GM21447 (cell line): Measurements from ENCODE around the gene LEF1.

ENCODE experiments used
- ATAC-seq: cut with Tn5 transposase; IDR thresholded peaks from one replicate; pipeline ENCODE4 v1.9.1; 2021; ENCODE audit not compliant: unreplicated experiment

The LEF1 gene

DNA sequence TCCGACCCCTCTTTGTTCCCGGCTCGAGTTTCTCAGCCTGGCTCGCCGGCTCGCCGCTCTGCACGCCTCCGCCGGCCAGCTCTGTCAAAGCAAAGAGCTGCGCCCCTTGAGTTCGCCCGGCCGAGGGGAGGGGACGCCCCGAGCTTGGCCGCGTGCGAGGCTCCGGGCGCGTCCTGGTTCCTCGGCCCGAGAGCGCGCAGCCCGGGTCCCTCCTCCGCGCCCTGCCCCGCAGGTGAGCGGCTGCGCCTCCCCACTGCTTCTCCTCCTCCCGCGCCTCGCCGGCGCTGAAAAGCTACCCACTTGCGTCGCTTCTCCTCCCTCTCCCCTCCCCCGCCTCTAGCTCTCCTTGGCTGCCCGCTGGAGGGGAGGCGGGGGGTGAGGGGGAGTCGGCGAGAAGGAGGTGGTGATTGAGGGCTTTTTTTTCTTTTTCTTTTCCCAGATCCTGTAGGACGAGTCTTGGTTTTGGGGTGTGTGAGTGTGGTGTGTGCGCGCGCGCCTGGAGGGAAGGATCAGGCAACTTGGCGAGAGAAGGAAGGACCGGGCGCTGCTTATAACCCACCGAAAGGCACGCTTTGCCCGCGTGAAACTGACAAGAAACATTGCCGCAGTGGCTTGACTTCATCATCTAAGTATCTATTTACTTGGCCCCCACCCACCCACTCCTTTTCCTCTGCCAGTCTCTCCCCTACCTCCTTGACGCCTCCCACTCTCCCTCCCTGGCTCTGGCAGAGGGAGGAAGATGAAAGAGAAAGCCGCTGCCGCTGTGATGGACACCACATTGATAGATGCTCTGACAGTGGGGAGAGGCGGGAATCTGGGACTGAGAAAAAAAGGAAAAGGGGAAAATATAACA lies at the start of gene LEF1:
TSS of gene LEF1 (minus strand) at position 262 of the 853 bp plus-strand sequence. CDS start 1,165 bp downstream, outside the sequence.
- ATAC-seq, result peak; percentile 26

DNA sequence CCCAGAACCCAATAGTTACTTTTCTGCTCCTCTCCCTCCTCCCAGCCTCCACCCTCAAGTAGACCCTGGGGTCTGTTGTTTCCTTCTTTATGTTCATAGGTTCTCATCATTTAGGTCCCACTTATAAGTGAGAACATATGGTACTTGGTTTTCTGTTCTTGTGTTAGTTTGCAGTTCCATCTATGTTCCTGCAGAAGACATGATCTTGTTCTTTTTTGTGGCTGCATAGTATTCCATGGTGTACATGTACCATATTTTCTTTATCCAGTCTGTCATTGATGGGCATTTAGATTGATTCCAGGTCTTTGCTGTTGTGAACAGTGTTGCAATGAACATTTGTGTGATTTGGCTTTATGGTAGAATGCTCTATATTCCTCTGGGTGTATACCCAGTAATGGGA lies 47.8 kb upstream of the LEF1 start:
- no peak for ATAC-seq

DNA sequence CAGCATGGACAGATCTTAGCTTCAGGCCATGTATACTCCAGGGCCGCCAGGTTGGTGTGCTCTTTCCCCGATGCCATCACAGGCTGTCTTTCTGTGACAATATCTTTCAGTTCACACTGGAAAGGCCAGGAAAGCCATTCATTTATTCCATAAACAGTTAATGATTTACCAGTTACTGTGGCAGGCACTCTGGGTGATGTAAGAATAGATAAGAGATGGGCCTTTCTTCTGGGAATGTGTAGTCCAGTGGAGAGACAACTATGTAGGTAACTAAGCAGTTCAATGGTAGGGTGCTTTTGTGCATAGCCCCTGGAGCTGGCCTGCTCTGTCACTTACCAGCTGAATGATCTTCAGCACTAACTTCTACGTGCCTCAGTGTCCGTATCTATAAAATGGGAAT lies 46.3 kb upstream of the LEF1 start:
- ATAC-seq, result no peak

DNA sequence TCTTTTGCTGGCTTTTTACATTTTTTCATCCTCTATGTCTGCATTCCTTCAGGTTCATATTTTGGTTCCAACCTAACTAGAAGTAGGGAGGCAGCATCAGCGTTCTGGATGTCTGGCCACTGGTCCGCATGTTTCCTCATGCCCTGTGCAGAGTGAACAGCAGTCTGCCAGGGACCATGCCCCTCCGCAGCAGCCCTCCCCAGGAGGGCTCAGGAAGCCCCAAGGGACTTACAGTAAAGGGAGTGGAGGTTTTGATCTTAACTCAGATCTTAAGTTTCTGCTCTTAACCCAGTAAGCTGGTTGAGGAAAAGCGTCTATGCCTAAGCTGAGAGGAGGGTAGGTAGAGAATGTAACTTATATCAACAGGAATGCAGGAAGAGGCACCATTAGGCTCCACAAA lies 45.0 kb upstream of the LEF1 start:
- no peak for ATAC-seq

DNA sequence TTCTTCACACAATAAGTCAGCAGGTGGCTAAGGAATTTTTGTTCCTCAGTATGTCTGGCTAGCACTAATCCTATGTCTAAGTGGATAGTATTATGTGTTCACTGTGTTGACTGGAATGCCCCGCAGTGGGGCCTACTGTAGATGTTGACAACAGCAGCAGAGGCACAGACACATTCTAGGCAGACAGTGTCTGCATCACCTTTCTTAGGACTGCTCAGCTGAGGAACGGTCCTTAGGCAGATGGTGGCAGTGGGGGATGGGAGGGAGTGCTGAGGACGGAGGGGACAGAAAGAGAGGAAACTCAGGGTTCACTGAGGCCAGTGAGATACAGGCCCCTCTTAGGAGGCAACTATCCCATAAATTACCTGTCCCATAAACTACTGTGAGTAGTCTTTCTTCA lies 44.6 kb upstream of the LEF1 start:
- no peak for ATAC-seq

DNA sequence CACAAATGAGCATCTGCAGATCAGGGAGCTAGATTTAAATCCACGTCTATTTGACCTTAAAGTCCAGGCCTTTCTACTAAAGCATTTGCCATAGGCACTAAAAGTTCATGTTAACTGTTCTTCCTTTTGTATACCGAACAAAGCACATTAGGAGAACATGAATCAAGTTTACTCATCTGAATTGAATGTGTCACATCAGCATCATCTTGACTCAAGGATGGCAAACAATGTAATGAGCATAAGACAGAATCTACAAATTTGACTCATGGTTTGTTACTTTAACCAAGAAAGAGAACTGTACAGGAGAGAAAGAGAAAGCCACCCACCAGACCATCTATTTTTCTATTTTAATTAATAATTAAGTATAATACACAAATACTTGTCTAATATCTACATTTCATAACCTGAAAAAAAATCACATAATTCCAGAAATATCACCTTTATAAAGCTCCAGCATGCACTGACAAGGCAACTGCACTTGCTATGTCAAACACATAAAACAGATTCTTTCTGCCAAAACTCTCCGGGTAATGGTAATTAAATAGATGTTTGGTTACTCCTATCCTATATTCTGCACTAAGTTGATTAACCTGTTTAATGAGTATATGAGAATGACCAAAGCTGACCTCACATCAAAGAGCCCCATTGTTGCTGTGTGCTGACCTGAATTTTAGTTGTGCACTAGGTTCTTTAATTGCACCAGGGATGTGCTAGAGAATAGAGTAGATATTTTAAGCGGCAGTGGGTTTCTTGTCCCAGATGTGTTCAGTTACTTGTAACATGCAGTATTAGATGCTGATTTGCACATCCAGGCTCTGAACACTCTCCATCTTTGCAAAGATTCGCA lies 42.5 kb upstream of the LEF1 start:
- no peak for ATAC-seq

DNA sequence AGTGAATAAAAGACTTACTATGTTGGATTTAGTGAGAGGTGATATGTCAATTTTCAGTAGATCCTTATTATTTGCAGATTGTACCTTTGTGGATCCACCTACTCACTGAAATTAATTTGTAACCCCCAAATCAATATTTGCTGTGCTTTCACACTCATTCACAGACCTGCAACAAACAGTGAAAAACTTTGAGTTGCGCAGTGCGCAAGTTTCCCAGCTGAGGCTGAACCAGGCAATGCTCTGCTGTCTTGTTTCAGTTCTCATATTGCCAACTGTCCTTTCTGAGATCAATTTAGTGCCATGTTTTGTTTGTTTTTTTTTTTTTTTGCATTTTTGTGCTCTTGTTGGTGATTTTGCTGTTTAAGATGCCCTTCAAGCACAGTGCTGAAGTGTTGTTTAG lies 40.8 kb upstream of the LEF1 start:
- no peak for ATAC-seq

DNA sequence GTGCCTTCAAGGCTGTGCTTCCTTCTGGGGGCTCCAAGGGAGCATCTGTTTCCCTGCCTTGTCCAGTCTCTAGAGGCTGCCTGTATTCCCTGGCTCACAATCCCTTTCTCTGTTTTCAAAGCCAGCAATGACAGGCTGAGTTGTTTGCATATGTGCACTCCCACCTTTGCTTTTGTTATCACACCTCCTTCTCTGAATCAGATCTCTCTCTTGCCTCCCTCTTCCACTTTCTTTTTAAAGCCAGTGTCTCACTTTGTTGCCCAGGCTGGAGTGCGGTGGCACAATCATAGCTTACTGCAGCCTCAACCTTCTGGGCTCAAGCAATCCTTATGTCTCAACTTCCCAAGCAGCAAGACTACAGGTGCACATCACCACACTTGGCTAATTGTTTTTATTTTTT lies 37.1 kb upstream of the LEF1 start:
- ATAC-seq, result no peak

DNA sequence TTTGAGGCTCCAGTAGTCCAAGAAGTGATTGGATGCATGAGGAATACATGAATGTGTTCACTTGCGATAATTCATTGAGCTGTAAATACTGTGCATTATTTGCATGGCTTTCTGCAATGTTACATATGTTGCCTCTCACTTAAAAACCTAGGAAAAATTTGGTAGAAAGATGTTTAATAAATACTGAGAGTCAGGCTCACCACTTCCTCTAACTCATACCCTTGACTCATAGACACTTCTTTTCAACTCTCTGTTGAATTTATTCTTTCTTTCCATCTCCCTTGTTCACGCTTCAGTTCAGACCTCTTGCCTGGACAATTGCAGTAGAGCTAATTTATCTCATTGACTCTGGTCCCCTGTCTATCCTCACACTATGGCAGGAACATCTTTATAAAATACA lies 35.8 kb upstream of the LEF1 start:
- no peak for ATAC-seq

DNA sequence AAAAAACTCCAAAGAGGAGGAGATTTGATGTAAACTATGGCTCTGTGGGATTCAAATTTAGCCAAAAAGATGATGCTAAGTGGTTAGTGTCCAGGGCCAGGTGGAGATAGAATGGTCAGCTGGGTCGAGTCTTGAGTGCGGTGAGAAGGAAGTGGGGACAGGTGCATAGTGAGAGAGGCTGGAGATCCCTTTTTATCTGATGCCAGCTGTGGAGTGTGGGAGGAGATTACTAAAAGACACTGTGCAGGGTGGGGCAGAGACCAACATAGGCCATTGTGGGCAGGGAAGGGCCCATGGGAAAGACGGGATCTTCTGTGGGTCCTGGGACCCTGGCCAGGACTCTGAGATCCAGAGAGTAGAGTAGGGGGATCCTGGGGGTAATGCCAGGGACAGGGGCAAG lies 34.6 kb upstream of the LEF1 start:
- no peak for ATAC-seq

DNA sequence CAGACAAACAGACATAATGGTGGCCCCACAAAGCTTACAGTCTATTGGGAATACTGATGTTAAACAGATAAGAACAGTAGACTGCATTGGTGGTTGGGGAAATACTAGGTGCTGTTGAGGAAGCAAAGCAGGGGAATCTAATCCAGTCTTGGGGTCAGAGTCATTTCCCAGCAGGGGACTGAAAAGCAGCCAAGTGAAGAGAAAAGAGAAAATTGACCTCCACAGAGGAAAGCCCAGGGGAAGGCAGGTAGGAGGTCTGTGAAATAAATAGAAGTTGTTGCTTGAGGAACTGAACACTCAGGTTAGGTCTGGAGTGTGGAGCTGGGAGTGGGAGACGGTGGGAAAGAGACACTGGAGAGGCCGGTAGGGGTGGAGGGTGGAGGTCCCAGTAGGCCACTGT lies 33.0 kb upstream of the LEF1 start:
- ATAC-seq, result no peak

DNA sequence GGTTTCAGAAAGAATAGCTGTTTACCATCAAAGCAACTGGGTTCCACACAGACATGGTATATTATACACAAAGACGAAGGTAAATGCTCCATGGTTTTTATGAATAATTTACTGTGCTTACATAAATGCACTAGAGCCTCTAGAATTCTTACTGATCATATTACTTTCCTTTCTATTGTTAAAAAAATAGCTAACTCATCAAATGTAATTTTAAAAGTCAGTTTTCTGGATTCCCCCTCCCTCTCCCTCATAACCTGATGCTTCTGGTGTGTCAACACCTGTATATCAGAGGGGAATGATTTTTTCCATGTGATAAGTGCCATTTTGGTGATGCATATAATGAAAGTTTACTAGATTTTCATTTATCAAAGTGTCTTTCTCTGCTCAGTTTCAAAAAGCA lies 31.1 kb upstream of the LEF1 start:
- no peak for ATAC-seq

DNA sequence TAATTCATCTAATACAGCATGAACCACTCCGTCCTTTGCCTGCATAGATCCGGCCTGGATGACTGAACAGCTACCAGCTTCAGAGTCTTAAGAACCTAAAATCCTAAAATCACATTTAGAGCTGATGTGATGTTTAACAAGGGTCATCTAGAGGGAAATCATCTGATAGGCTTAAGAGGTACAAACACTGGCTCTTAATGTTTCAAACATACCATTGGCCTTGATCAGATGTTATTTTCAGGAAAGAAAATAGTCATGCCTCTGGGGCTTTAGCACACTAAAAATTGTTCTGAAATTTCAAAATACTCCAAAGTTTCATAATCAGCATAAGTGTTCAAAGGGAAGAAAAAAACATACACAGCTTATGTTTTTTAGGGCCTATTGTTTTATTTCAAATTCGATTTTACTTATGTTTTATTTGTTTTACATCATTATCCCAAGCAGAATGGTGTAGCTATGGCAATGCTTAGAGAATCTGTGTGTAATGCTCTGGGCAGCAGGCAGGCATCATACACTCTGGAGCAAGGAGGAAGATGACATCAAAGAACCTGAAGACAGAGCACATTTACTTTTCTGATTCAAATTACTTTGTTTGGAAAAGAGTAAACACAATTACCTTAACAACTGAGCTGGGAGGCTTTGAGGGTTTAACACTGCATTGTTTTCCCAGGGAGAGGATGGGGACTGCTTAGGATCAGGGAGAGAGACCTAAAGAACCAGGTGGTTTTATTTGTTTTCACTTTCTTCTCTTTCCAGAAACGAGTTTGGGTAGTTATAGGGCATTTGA lies 25.3 kb upstream of the LEF1 start:
- no peak for ATAC-seq

DNA sequence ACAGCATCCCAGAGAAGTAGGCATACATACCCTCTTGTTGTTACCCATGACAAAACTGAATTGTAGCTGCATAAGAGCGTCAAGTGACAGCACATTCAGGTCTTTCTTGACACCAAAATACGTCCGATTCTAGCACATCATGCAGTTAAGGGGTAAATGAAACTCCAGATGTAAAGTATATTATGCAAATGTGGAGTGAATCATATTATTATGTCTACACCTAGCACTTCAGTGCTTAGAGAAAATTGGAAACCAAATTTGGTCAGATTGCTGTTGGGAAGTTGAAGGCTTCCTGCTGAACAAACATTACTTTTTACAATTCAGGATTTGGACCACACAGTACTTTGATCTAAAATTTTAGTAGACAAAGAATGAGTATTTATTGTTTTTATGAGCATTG lies 24.2 kb upstream of the LEF1 start:
- no peak for ATAC-seq

DNA sequence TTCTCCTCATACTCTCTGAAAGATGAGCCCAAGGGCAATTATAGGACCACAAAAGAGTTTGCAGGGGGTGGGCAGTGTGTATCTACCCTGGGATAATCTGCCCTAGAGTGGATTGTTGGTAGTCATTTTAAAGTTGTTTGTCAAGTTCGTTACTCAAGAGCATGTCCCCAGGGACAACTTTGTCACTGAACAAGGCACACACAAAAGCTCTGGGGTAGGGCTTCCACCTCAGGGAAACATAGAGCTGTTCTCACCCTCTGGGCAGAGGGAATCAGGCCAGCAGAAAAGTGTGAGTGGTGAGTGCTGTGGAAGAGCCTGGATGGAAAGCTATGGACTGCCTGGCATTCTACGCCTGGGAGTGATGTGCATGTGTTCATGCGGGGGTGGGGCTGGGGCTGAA lies 23.3 kb upstream of the LEF1 start:
- ATAC-seq, result no peak

DNA sequence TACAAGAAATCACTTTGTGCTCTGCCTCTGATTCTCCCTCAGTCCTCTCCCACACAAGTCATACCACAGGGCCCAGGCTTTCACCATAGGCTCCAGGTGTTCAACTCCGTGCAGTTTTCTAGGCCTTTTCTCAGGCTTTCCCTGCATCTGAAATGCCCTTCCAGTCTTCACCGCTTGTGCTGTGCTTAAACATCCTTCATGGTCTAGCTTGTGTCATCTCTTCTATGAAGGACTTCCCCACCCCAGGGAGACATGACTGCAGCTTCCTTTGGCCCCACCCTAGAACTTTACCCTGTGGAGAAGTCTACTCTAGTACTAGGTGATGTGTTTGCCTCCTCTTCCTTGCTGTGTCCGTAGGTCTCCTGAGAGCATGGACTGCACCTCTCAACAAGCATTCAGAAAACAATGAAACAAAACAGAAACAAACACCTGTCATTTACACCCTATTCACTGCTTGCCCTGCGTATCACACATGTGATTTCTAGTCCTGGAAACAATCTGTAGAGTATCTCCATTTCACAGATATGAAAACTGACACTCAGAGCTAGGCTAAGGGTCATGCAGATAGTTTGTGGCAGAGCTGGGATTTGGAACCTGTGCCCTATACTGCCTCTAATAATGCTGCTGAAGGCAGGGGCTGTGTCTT lies 22.7 kb upstream of the LEF1 start:
- ATAC-seq, result no peak

DNA sequence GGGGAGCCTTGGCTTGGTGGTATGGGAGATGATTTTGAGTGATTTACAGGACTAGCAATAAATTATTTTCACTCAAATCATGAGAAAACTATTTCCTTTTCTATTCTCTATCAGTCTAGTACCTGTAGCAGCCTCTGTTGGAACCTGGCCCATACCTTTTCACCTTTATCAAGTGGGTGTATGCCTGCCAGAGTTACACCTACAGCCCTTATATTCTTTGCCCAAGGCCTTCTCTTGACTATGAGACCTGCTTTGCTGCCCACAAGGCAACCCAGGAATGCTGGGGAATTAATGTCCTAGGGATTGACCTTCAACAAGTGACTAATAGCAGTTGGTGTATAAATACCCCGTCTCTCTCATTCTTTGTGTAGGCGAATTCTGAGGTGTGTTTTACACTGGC lies 20.0 kb upstream of the LEF1 start:
- ATAC-seq, result no peak

DNA sequence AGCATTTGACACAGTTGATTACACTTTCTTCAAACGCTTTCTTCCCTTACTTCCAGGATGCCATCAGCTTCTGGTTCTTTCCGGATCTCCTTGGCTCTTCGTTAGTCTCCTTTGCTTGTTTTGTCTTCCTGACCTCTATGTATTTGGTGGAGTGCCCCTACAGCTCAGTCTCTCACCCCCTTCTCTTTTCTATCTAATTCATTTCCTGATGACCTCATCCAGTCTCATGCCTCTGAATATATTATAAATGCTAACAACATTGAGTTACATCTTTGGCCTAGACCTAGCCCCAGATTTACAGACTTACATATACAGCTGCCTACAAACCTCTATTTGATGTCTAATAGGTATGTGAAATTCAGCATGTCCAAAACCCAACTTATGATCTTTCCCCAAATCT lies 16.5 kb upstream of the LEF1 start:
- no peak for ATAC-seq

DNA sequence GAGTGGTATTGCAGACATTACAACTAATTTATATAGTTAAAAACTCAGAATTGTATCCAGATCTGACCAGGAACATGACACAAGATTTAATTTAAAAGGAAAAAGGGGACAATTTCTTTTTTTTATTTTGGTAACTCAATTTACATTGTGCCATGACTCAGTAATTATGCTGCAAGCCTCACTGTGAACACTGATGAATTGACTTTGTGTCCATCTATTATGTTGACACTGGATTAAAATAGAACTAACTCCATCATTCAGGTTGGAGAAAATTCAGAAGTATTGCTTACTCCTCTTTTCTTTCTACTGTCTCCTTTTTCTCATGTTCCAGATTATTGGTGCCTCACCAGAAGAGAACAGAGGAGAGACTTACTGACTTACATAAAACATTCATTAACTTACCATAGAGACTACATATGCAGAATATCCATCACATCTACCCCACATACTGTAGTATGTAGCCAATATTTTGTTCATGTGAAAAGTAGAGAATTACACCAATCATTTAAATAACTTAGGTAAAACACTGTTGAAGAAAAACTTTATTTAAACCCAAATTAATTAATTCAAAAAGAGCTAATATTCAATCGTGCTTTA lies 15.8 kb upstream of the LEF1 start:
- no peak for ATAC-seq

DNA sequence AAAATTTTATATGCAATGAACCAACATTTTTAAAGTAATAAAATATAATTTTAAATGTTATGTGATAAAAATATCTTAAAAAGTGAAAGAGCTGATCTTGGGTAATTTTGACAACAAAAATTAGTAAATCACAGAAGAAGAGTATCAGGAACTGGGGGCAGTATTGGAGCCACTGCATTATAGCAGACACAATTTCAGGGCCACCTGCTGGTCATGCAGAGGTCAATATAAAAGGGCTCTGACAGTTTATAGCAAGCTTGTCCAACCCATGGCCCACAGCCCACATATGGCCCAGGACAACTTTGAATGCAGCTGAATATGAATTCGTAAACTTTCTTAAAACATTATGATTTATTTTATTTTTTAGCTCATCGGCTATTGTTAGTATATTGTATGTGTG lies 13.0 kb upstream of the LEF1 start:
- ATAC-seq, result no peak

DNA sequence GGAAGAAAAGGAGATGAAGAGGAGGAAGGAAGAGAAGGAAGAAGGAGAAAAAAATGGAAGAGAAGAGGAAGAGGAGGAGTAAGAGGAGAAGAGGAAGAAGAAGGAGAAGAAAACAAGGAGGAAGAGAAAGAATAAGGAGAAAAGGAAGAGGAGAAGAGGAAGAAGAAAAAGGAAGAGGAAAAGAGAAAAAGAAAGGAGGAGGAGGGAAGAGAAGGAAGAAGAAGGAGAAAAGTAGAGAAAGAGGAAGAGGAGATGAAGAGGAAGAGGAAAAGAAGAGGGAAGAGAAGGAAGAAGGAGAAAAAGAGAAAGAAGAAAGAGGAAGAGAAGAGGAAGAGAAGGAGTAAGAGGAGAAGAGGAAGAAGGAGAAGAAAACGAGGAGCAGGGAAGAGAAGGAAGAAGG lies 11.8 kb upstream of the LEF1 start:
- no peak for ATAC-seq
